Stomach (tissue), 4 donors: ENCODE measurements around the gene BTF3.

ENCODE experiments used
- POLR2A ChIP-seq, 4 donors: fragments of 450-650 bp; IDR thresholded peaks; one replicate each; pipeline ENCODE4 v1.6.1; 2016; ENCODE audit warnings: antibody characterized with exemption in 4 of 4, control low read depth in 2 of 4, mild to moderate bottlenecking in 1 of 4, moderate library complexity in 1 of 4
- POLR2AphosphoS5 ChIP-seq, 3 donors: sonication (generic); formaldehyde crosslinking; IDR thresholded peaks; one replicate each; pipeline ENCODE4 v1.6.1; 2016; ENCODE audit warnings: antibody characterized with exemption in 3 of 3
- TF ChIP-seq, protein P1 (sequence below), 7 experiments: fragments of 450-650 bp in 4 of 7; fragments of 200-600 bp in 3 of 7; sonication (generic) in 3 of 7; IDR thresholded peaks; one replicate each; pipeline ENCODE4 v1.5.1; 2016 to 2019; ENCODE audit warnings: antibody characterized with exemption in 7 of 7, control low read depth in 2 of 7, mild to moderate bottlenecking in 1 of 7

- TF ChIP-seq, protein P1, sequence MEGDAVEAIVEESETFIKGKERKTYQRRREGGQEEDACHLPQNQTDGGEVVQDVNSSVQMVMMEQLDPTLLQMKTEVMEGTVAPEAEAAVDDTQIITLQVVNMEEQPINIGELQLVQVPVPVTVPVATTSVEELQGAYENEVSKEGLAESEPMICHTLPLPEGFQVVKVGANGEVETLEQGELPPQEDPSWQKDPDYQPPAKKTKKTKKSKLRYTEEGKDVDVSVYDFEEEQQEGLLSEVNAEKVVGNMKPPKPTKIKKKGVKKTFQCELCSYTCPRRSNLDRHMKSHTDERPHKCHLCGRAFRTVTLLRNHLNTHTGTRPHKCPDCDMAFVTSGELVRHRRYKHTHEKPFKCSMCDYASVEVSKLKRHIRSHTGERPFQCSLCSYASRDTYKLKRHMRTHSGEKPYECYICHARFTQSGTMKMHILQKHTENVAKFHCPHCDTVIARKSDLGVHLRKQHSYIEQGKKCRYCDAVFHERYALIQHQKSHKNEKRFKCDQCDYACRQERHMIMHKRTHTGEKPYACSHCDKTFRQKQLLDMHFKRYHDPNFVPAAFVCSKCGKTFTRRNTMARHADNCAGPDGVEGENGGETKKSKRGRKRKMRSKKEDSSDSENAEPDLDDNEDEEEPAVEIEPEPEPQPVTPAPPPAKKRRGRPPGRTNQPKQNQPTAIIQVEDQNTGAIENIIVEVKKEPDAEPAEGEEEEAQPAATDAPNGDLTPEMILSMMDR (IDR thresholded peaks at IDR 0.05): no peak
- TF ChIP-seq POLR2A (IDR thresholded peaks at IDR 0.05) (no peak), POLR2AphosphoS5 (IDR thresholded peaks at IDR 0.05) (no peak)
These were observed 35.9 kb downstream of the BTF3 start for GRCh38 chr5:73534011-73534644.
